ENCODE measurements around the gene ZSCAN10. TPM values are rescaled to one million over a fixed set of nuclear protein-coding genes. Genes with fewer than 3 reads are reported as not detected.

ZSCAN10 gene
- polyA plus RNA-seq, 1 donor (not counting 4 experiments of a cell fraction or from before 2014, with no cell fraction given), result not detected

GRCh38 chr16:3119286-3119685 is 20.2 kb upstream of the ZSCAN10 start:
- Histone ChIP-seq H3K27ac (ENCODE audit: control insufficient read depth, insufficient read depth, low read length) (no peak overlapping the region), H3K4me1 (ENCODE audit: control insufficient read depth, extremely low read depth, insufficient read depth, low read length) (peaks cover 11% of the 10 kb centered on the region), H3K9me1 (ENCODE audit: control insufficient read depth, extremely low read depth, insufficient read depth, low read length) (no peaks in the 10 kb centered on the region), H3K4me2 (ENCODE audit: control insufficient read depth, extremely low read depth, insufficient read depth, low read depth, low read length) (no peak overlapping the region), H3K36me3 (ENCODE audit: control insufficient read depth in 2 of 2, extremely low read depth in 1 of 2, insufficient read depth in 2 of 2, low read length in 2 of 2) (peaks cover 0 to 23% of the 10 kb centered on the region in 2 experiments), H3K79me2 (ENCODE audit: control insufficient read depth, insufficient read depth, low read length) (peaks cover 4% of the 10 kb centered on the region), H4K20me1 (ENCODE audit: control insufficient read depth, extremely low read depth, insufficient read depth, low read length) (no peaks in the 10 kb centered on the region), H3K27me3 (ENCODE audit: control insufficient read depth, extremely low read depth, insufficient read depth, low read length) (no peaks in the 10 kb centered on the region), H3K4me3 (ENCODE audit: control insufficient read depth in 2 of 3, extremely low read depth in 1 of 3, insufficient read depth in 2 of 3, low read depth in 1 of 3, low read length in 3 of 3) (no peak overlapping the region), H3K9ac (ENCODE audit: control insufficient read depth, extremely low read depth, insufficient read depth, low read length) (no peak overlapping the region), H3K9me3 (ENCODE audit: control insufficient read depth, low read depth, low read length) (no peaks in the 10 kb centered on the region), H2AFZ (ENCODE audit: control insufficient read depth, low read length) (no peak overlapping the region)
- dilution Hi-C loops (cut with MboI; ENCODE audit: extremely low pct_ligation_motif_present, low sequenced_read_pairs), result no loop called here
- DNase-seq (ENCODE audit: low read depth, low spot score), result no peak
- no peak for FAIRE-seq
- no peak for TF ChIP-seq CTCF (optimal IDR thresholded peaks at IDR 0.05 in 1 of 3, IDR thresholded peaks at IDR 0.05 in 1 of 3, conservative IDR thresholded peaks at IDR 0.05 in 1 of 3; ENCODE audit: extremely low read depth in 1 of 3, insufficient read depth in 2 of 3, low read length in 3 of 3)
- no peak for TF ChIP-seq EZH2 (IDR thresholded peaks at IDR 0.05; ENCODE audit: low read length)

GRCh38 chr16:3118846-3119245 is 19.8 kb upstream of the ZSCAN10 start:
- Histone ChIP-seq H3K9me1 (ENCODE audit: control insufficient read depth, extremely low read depth, insufficient read depth, low read length) (no peaks in the 10 kb centered on the region), H3K4me2 (ENCODE audit: control insufficient read depth, extremely low read depth, insufficient read depth, low read depth, low read length) (no peak overlapping the region), H4K20me1 (ENCODE audit: control insufficient read depth, extremely low read depth, insufficient read depth, low read length) (no peaks in the 10 kb centered on the region), H2AFZ (ENCODE audit: control insufficient read depth, low read length) (no peak overlapping the region), H3K27me3 (ENCODE audit: control insufficient read depth, extremely low read depth, insufficient read depth, low read length) (no peaks in the 10 kb centered on the region), H3K9me3 (ENCODE audit: control insufficient read depth, low read depth, low read length) (no peaks in the 10 kb centered on the region), H3K9ac (ENCODE audit: control insufficient read depth, extremely low read depth, insufficient read depth, low read length) (no peak overlapping the region), H3K27ac (ENCODE audit: control insufficient read depth, insufficient read depth, low read length) (no peak overlapping the region), H3K36me3 (ENCODE audit: control insufficient read depth in 2 of 2, extremely low read depth in 1 of 2, insufficient read depth in 2 of 2, low read length in 2 of 2) (peaks cover 0 to 23% of the 10 kb centered on the region in 2 experiments), H3K79me2 (ENCODE audit: control insufficient read depth, insufficient read depth, low read length) (peaks cover 8% of the 10 kb centered on the region), H3K4me1 (ENCODE audit: control insufficient read depth, extremely low read depth, insufficient read depth, low read length) (peaks cover 13% of the 10 kb centered on the region), H3K4me3 (ENCODE audit: control insufficient read depth in 2 of 3, extremely low read depth in 1 of 3, insufficient read depth in 2 of 3, low read depth in 1 of 3, low read length in 3 of 3) (no peak overlapping the region)
- TF ChIP-seq CTCF (optimal IDR thresholded peaks at IDR 0.05 in 1 of 3, IDR thresholded peaks at IDR 0.05 in 1 of 3, conservative IDR thresholded peaks at IDR 0.05 in 1 of 3; ENCODE audit: extremely low read depth in 1 of 3, insufficient read depth in 2 of 3, low read length in 3 of 3) (no peak), EZH2 (IDR thresholded peaks at IDR 0.05; ENCODE audit: low read length) (no peak)
- FAIRE-seq (no peak), DNase-seq (ENCODE audit: low read depth, low spot score) (no peak)
- dilution Hi-C loops (cut with MboI; ENCODE audit: extremely low pct_ligation_motif_present, low sequenced_read_pairs), result no loop called here

Data from keratinocyte (primary cell).